T-cell (primary cell): ENCODE results near the gene ABCA12. TPM values are rescaled to one million over a fixed set of nuclear protein-coding genes. Genes with fewer than 3 reads are reported as not detected.

Experiments used
- ATAC-seq, 4 experiments: fragments of 200-7000 bp in 3 of 4; fragments of 150-1000 bp in 1 of 4; cut with Tn5 transposase; replicated peaks in 1 of 4; 1 replicate in 3 of 4; 2 replicates in 1 of 4; pipeline ENCODE4 v1.10.0; 2021; ENCODE audit warnings: moderate library complexity in 3 of 4, mild to moderate bottlenecking in 2 of 4, moderate number of reproducible peaks in 1 of 4
- CTCF ChIA-PET, 2 donors: fragments of 300-600 bp; sonication (Branson Sonifier 250); formaldehyde crosslinking; loops; one replicate each; lab custom pipeline; 2022; ENCODE audit warnings: antibody characterized with exemption in 2 of 2; lab: Charles Lee
- POLR2A ChIA-PET, 2 donors: fragments of 300-600 bp; sonication (Branson Sonifier 250); formaldehyde crosslinking; loops; one replicate each; lab custom pipeline; 2022; ENCODE audit warnings: antibody characterized with exemption in 2 of 2; lab: Charles Lee
- DNase-seq, 35 experiments: peaks; one replicate each; pipeline versions ENCODE4 v3.0.0 to v3.0.0-alpha.2; 2013 to 2023
- H3K27ac ChIP-seq: one replicate; pipeline ENCODE4 v1.5.1; 2013; ENCODE audit warnings: low read length
- H3K27me3 ChIP-seq, 2 experiments: replicated peaks in 1 of 2; 1 replicate in 1 of 2; 2 replicates in 1 of 2; pipeline versions ENCODE4 v1.6.1 to v1.7.0; 2013; ENCODE audit warnings: low read length in 1 of 2, mixed read lengths in 1 of 2; ENCODE audit not compliant: control insufficient read depth in 2 of 2, insufficient read depth in 2 of 2; ENCODE audit errors: extremely low read depth in 1 of 2
- H3K36me3 ChIP-seq, 2 donors: 1 replicate in 1 of 2; 2 replicates in 1 of 2; pipeline versions ENCODE4 v1.6.1 to v1.7.0; 2013; ENCODE audit warnings: low read length in 1 of 2; ENCODE audit not compliant: control insufficient read depth in 2 of 2, insufficient read depth in 1 of 2; ENCODE audit errors: extremely low read depth in 1 of 2
- H3K4me1 ChIP-seq, 2 experiments: 1 replicate in 1 of 2; 2 replicates in 1 of 2; pipeline versions ENCODE4 v1.6.1 to v1.7.0; 2013; ENCODE audit warnings: low read length in 2 of 2, mixed read lengths in 1 of 2; ENCODE audit not compliant: insufficient read depth in 2 of 2, control insufficient read depth in 1 of 2; ENCODE audit errors: extremely low read depth in 1 of 2
- H3K4me3 ChIP-seq, 2 donors: 1 replicate in 1 of 2; 2 replicates in 1 of 2; pipeline versions ENCODE4 v1.5.1 to v1.7.0; 2013; ENCODE audit warnings: mild to moderate bottlenecking in 2 of 2, low read length in 1 of 2, moderate library complexity in 1 of 2; ENCODE audit not compliant: control insufficient read depth in 1 of 2; ENCODE audit errors: extremely low read depth in 1 of 2
- H3K9me3 ChIP-seq: 2 replicates; pipeline ENCODE4 v1.7.0; 2013
- H3K27ac Mint-ChIP-seq, 2 donors: one replicate each; pipeline ENCODE4 v1.8.0; 2020 to 2021; ENCODE audit warnings: mild to moderate bottlenecking in 2 of 2, mixed read lengths in 2 of 2
- H3K27me3 Mint-ChIP-seq, 2 donors: one replicate each; pipeline ENCODE4 v1.8.0; 2021 to 2022; ENCODE audit warnings: mixed read lengths in 2 of 2
- H3K36me3 Mint-ChIP-seq: one replicate; pipeline ENCODE4 v1.8.0; 2021; ENCODE audit warnings: mixed read lengths
- H3K4me1 Mint-ChIP-seq, 3 donors: one replicate each; pipeline ENCODE4 v1.8.0; 2020 to 2022; ENCODE audit warnings: mixed read lengths in 3 of 3, mild to moderate bottlenecking in 1 of 3
- H3K4me3 Mint-ChIP-seq, 3 donors: one replicate each; pipeline ENCODE4 v1.8.0; 2020 to 2022; ENCODE audit warnings: mild to moderate bottlenecking in 3 of 3, mixed read lengths in 3 of 3, moderate library complexity in 3 of 3
- H3K9me3 Mint-ChIP-seq, 3 donors: one replicate each; pipeline ENCODE4 v1.8.0; 2020 to 2022; ENCODE audit warnings: mixed read lengths in 3 of 3
- WGBS: methylation state at CpG from one replicate; pipeline ENCODE4 v1.1.5; 2013; ENCODE audit warnings: missing lambda C conversion rate; ENCODE audit not compliant: insufficient coverage; 5-methylcytosine and 5-hydroxymethylcytosine counted together
- total RNA-seq, 35 experiments: library from RNA in 6 of 35; stranded (reverse) in 6 of 35; fragments of 120-200 nt in 1 of 35; gene quantifications; one replicate each; pipeline versions ENCODE4 v1.2.1 to v1.2.4 and lab custom pipeline; 2013 to 2026

The ABCA12 gene
- total RNA-seq, 5 donors from 2014 or later (not counting 1 experiment from before 2014, with no cell fraction given): not detected

DNA sequence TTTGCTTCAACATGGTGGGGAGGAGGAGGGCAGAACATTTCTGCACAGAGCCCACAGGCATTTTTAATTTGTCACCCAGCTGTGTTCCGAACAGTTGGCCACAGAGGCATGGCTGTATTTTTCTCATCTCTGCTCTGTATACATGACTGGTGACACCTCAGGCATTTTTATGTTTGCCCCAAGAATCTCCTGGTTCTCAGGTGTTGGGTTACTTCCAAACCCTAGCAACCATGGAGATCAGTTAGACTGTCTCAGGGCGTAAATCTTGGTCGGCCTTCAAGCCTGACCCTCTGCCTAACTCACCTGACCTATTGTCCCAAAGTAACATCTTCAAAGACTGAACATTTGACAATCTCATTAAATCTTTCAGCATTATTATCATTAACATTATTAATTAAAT is 100.0 kb downstream of the ABCA12 start:
- ATAC-seq: no peak
- POLR2A ChIA-PET: no interaction called here

DNA sequence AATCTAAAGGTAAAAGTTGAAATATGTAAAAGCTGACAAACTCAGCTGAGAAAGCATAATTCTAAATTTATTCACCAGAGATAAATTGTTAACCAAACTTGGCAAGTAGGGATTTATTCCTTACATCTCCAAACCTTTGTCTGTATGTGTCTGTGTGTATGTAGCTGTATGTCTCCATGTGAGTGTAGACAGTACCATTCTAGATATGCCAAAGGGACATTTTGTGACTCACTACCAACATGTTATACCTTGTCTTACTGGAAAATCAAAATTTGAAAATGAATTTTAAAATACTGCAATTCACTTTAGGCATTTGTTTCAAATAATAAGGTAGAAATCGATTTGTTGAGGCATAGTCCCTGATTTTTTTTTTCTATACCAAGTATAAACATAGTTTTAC is 102.1 kb downstream of the ABCA12 start:
- H3K4me1 ChIP-seq: no peaks in the 10 kb centered on the region
- 60% methylated on average over 1 of the region's 1 CpG for WGBS
- Mint-ChIP-seq H3K4me3 (no peak overlapping the region), H3K4me1 (no peaks in the 10 kb centered on the region), H3K27ac (no peak overlapping the region), H3K27me3 (peaks cover 0 to 5% of the 10 kb centered on the region in 2 donors), H3K36me3 (no peaks in the 10 kb centered on the region), H3K9me3 (no peaks in the 10 kb centered on the region)
- no peaks in the 10 kb centered on the region for H3K27me3 ChIP-seq
- H3K4me3 ChIP-seq: no peak overlapping the region
- ATAC-seq (no peak), DNase-seq (no peak)
- no peaks in the 10 kb centered on the region for H3K36me3 ChIP-seq
- POLR2A ChIA-PET: no interaction called here
- H3K9me3 ChIP-seq: no peaks in the 10 kb centered on the region
- CTCF ChIA-PET: no interaction called here
- no peak overlapping the region for H3K27ac ChIP-seq

More for the DNA sequence above, 100.0 kb downstream of the ABCA12 start:
- Histone ChIP-seq H3K9me3 (no peaks in the 10 kb centered on the region), H3K27me3 (no peaks in the 10 kb centered on the region), H3K4me1 (no peaks in the 10 kb centered on the region), H3K36me3 (no peaks in the 10 kb centered on the region), H3K27ac (no peak overlapping the region), H3K4me3 (no peak overlapping the region)
- Mint-ChIP-seq H3K4me3 (no peak overlapping the region), H3K27me3 (peaks cover 0 to 5% of the 10 kb centered on the region in 2 donors), H3K27ac (no peak overlapping the region), H3K36me3 (no peaks in the 10 kb centered on the region), H3K9me3 (peaks cover 0 to 4% (median 4%) of the 10 kb centered on the region in 3 donors), H3K4me1 (no peaks in the 10 kb centered on the region)
- WGBS: 100% methylated on average over 1 of the region's 3 CpGs
- DNase-seq: no peak
- CTCF ChIA-PET: no interaction called here

DNA sequence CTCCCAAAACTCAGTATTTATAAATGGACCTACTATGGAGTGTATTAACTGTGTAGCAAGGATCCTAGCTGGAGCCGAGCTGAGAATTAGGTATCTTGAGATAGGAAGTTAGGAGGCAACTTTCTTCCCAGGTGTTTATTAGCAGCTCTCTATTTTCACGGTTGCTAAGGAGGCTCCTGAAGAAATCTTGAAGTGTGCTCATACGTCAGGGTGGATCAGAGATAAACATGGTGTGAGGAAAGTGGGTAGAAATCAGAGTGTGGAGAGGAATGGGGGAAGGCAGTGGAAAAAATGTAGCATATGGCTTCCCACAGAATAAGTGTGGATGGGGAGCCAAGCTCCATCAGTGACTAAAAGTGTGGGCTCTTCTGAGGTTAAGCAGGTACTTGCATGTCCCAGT is 104.3 kb downstream of the ABCA12 start:
- Mint-ChIP-seq H3K4me1 (no peaks in the 10 kb centered on the region), H3K36me3 (no peaks in the 10 kb centered on the region), H3K9me3 (no peaks in the 10 kb centered on the region), H3K27me3 (peaks cover 0 to 8% of the 10 kb centered on the region in 2 donors), H3K4me3 (no peak overlapping the region), H3K27ac (no peak overlapping the region)
- Histone ChIP-seq H3K27me3 (no peaks in the 10 kb centered on the region), H3K27ac (no peak overlapping the region), H3K4me1 (no peaks in the 10 kb centered on the region), H3K4me3 (no peak overlapping the region), H3K36me3 (no peaks in the 10 kb centered on the region), H3K9me3 (no peaks in the 10 kb centered on the region)
- WGBS: 93% methylated on average over 3 of the region's 3 CpGs
- POLR2A ChIA-PET: no interaction called here
- DNase-seq (no peak), ATAC-seq (no peak)
- CTCF ChIA-PET: no interaction called here

DNA sequence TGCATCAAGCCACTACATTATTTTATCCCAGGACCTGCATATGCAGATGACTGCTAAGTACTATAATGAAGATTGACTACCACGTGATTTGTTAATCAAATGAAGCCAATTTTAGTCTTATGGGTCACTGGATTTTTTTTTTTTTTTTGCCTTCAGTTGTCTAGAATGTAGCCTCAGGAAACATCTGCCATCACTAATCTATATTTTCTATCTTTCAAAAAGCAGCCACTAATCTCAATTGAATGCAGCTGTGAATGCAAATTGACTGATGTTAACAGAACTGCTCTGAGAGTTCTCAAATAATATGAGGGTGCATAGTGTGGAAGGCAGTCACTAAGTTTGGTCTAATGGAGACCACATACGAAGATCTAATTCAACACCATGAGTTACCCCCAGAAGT is 106.3 kb downstream of the ABCA12 start:
- ATAC-seq (no peak), DNase-seq (no peak)
- WGBS: no CpG with 5 or more reads among the region's 2 CpGs
- Histone ChIP-seq H3K9me3 (no peaks in the 10 kb centered on the region), H3K27me3 (no peaks in the 10 kb centered on the region), H3K36me3 (no peaks in the 10 kb centered on the region), H3K4me1 (no peaks in the 10 kb centered on the region), H3K4me3 (no peak overlapping the region), H3K27ac (no peak overlapping the region)
- no peaks in the 10 kb centered on the region for H3K4me1 Mint-ChIP-seq
- POLR2A ChIA-PET: no interaction called here
- H3K4me3 Mint-ChIP-seq: no peak overlapping the region
- CTCF ChIA-PET: interaction anchor here in 1 of 2 donors (0.7 kb wide), 1 partner anchor 22 kb away, joined by 3 read pairs; no protein-coding TSS in a partner anchor
- H3K9me3 Mint-ChIP-seq: no peaks in the 10 kb centered on the region
- H3K27ac Mint-ChIP-seq: no peak overlapping the region
- peaks cover 0 to 9% of the 10 kb centered on the region in 2 donors for H3K27me3 Mint-ChIP-seq
- H3K36me3 Mint-ChIP-seq: no peaks in the 10 kb centered on the region

DNA sequence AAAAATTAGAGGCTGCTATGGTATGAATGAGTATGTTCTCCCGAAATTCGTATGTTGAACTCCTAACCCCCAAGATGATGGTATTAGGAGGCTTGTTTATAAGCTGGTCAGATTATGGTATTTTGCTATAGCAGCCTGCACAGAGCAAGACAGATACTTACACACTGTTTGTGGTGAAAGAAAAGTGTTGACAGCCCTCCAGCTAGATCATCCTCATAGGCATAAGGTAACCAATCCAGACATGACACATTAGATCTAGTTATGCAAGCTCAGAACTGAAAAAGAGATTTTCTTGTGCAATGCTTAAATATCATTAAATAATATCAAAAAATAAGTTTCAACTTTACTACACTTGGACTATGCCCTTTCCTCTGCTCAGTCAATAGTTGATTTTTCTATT is 107.1 kb downstream of the ABCA12 start:
- no peaks in the 10 kb centered on the region for H3K4me1 Mint-ChIP-seq
- DNase-seq: no peak

GRCh38 chr2:215029936-215030335 is 108.5 kb downstream of the ABCA12 start:
- H3K9me3 Mint-ChIP-seq: no peaks in the 10 kb centered on the region
- H3K36me3 Mint-ChIP-seq: no peaks in the 10 kb centered on the region
- H3K4me3 ChIP-seq: no peak overlapping the region
- ATAC-seq: no peak
- 100% methylated on average over 1 of the region's 5 CpGs for WGBS
- peaks cover 0 to 4% of the 10 kb centered on the region in 2 donors for H3K27me3 Mint-ChIP-seq
- H3K9me3 ChIP-seq: no peaks in the 10 kb centered on the region
- CTCF ChIA-PET: no interaction called here
- POLR2A ChIA-PET: no interaction called here
- no peak overlapping the region for H3K4me3 Mint-ChIP-seq
- no peaks in the 10 kb centered on the region for H3K36me3 ChIP-seq
- no peak overlapping the region for H3K27ac Mint-ChIP-seq
- H3K27ac ChIP-seq: no peak overlapping the region
- DNase-seq: no peak
- H3K4me1 ChIP-seq: no peaks in the 10 kb centered on the region
- no peaks in the 10 kb centered on the region for H3K27me3 ChIP-seq
- H3K4me1 Mint-ChIP-seq: no peaks in the 10 kb centered on the region

More for the DNA sequence above, 107.1 kb downstream of the ABCA12 start:
- POLR2A ChIA-PET: no interaction called here
- no peak overlapping the region for H3K27ac Mint-ChIP-seq
- WGBS: no CpG with 5 or more reads among the region's 2 CpGs
- H3K36me3 Mint-ChIP-seq: no peaks in the 10 kb centered on the region
- no peaks in the 10 kb centered on the region for H3K9me3 ChIP-seq
- CTCF ChIA-PET: no interaction called here
- no peaks in the 10 kb centered on the region for H3K27me3 ChIP-seq
- peaks cover 0 to 4% of the 10 kb centered on the region in 2 donors for H3K27me3 Mint-ChIP-seq
- no peak overlapping the region for H3K4me3 ChIP-seq
- H3K9me3 Mint-ChIP-seq: no peaks in the 10 kb centered on the region
- H3K36me3 ChIP-seq: no peaks in the 10 kb centered on the region
- H3K4me3 Mint-ChIP-seq: no peak overlapping the region
- no peak for ATAC-seq
- H3K27ac ChIP-seq: no peak overlapping the region
- H3K4me1 ChIP-seq: no peaks in the 10 kb centered on the region

GRCh38 chr2:215028231-215028630 is 110.2 kb downstream of the ABCA12 start:
- ATAC-seq (no peak), DNase-seq (no peak)
- no peaks in the 10 kb centered on the region for H3K9me3 Mint-ChIP-seq
- H3K27ac ChIP-seq: no peak overlapping the region
- H3K4me1 ChIP-seq: no peaks in the 10 kb centered on the region
- H3K4me3 Mint-ChIP-seq: no peak overlapping the region
- ChIA-PET CTCF (no interaction called here), POLR2A (no interaction called here)
- H3K36me3 Mint-ChIP-seq: no peaks in the 10 kb centered on the region
- H3K36me3 ChIP-seq: no peaks in the 10 kb centered on the region
- H3K27me3 Mint-ChIP-seq: peaks cover 0 to 4% of the 10 kb centered on the region in 2 donors
- no peak overlapping the region for H3K27ac Mint-ChIP-seq
- no peak overlapping the region for H3K4me3 ChIP-seq
- H3K9me3 ChIP-seq: no peaks in the 10 kb centered on the region
- H3K27me3 ChIP-seq: no peaks in the 10 kb centered on the region
- no peaks in the 10 kb centered on the region for H3K4me1 Mint-ChIP-seq
- WGBS: no CpG with 5 or more reads among the region's 1 CpG
